Omental fat pad (tissue), 4 donors: ENCODE results near the gene NPBWR2. TPM values are rescaled to one million over a fixed set of nuclear protein-coding genes. Genes with fewer than 3 reads are reported as not detected.

Experiments used
- ATAC-seq: fragments of 150-250 bp; one replicate; pipeline ENCODE4 v1.9.1; 2016; ENCODE audit warnings: mild to moderate bottlenecking, moderate library complexity; ENCODE audit not compliant: low FRiP score
- DNase-seq: peaks from one replicate; pipeline ENCODE4 v3.0.0-alpha.2; 2019; ENCODE audit warnings: low spot score
- CTCF ChIP-seq, 3 donors: fragments of 450-650 bp; IDR thresholded peaks; one replicate each; pipeline ENCODE4 v1.5.1; 2016 to 2017; ENCODE audit warnings: antibody characterized with exemption in 3 of 3, mild to moderate bottlenecking in 3 of 3, moderate library complexity in 2 of 3
- total RNA-seq, 4 donors: library from RNA; depleted of rRNA; stranded (reverse); fragments of >200 nt; gene quantifications; one replicate each; pipeline ENCODE4 v1.1.0, GENCODE V29; 2016

Gene NPBWR2
- total RNA-seq, 4 donors from 2014 or later = not detected

- ATAC-seq = no peak
- DNase-seq = no peak
- TF ChIP-seq CTCF (IDR thresholded peaks at IDR 0.05) = no peak
Measured at GRCh38 chr20:64076061-64076997, 31.0 kb downstream of the NPBWR2 start.

- ATAC-seq (no peak), DNase-seq (no peak)
- TF ChIP-seq CTCF (IDR thresholded peaks at IDR 0.05) = no peak
Measured at GRCh38 chr20:64075556-64075955, 31.8 kb downstream of the NPBWR2 start.

- ATAC-seq (no peak), DNase-seq (no peak)
- no peak for TF ChIP-seq CTCF (IDR thresholded peaks at IDR 0.05)
Measured at GRCh38 chr20:64074963-64075362, 32.4 kb downstream of the NPBWR2 start.

- TF ChIP-seq CTCF (IDR thresholded peaks at IDR 0.05) = no peak
- no peak for ATAC-seq
Measured at GRCh38 chr20:64074184-64074789, 33.1 kb downstream of the NPBWR2 start.

GRCh38 chr20:64073476-64074183 is 33.7 kb downstream of the NPBWR2 start:
- ATAC-seq (no peak), DNase-seq (no peak)
- no peak for TF ChIP-seq CTCF (IDR thresholded peaks at IDR 0.05)

More at GRCh38 chr20:64074184-64074789, 33.1 kb downstream of the NPBWR2 start:
- no peak for DNase-seq

GRCh38 chr20:64072498-64073063 is 34.8 kb downstream of the NPBWR2 start:
- no peak for TF ChIP-seq CTCF (IDR thresholded peaks at IDR 0.05)
- ATAC-seq (no peak), DNase-seq (no peak)
